Measurements from ENCODE around the gene PHF21B.

Gene PHF21B

DNA sequence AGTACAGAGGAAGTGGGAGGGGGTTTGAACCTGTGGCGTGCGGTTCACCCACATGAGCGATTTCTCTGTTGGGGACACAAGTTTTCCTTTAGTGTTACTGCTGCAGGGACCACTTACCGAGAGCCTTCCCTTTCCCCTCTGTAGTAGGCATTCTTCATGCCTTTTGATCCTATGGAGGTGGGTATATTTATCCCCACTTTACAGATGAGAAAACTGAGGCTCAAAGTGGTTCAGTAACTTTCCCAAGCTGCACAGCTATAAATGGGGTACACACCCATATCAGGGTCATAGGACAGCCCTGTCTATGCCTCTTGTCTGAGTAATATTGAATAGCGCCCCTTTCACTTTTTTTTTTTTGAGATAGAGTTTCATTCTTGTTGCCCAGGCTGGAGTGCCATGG lies 3.3 kb upstream of the PHF21B start:
- no peak for DNase-seq (ENCODE audit: low spot score)

DNA sequence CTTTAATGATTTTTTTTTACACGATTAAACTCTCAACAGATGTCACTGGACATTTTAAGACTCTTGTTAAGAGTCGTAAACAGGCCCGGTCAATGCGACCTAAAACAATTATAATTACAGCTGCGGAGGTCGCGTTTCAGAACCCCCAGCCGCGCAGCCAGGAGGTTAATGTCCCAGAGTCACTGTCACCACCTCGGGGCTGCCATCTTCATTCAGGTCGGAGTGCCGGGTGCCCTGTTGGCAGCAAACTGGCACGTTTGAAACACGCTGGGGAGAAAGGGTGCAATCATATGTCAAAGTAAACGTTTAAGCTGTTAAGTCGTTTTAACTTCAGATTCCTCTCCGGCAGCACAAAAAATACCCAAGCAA lies 711 bp upstream of the PHF21B start:
- no peak for DNase-seq (ENCODE audit: low spot score)

- DNase-seq (ENCODE audit: low spot score): no peak
Measured at GRCh38 chr22:45008751-45009605, 827 bp downstream of the PHF21B start.

DNA sequence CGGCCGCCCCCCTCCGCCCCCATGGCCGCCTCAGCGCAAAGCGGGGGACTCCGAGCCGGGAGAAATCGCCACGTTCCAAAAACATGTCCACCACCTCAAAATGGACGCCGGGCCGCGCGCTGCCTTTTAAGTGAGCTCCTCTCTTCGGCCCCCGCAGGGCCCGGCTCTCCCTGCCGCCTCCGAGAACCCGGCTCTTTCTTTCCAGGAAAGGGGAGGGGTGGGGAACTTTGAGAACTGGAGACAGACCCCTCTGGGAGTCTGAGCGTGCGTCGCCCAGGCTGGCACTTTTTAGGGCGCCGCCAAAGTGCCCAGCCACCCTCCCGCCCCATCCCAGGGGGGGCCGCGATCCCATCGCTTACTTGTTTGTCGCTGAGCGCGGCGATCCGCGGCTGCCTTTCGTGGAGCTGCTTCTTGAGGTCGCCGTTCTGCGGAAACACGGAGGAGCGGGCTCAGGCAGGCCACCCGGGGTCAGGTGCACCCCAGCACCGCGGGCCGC lies 1.6 kb downstream of the PHF21B start:
- DNase-seq (ENCODE audit: low spot score): no peak

DNA sequence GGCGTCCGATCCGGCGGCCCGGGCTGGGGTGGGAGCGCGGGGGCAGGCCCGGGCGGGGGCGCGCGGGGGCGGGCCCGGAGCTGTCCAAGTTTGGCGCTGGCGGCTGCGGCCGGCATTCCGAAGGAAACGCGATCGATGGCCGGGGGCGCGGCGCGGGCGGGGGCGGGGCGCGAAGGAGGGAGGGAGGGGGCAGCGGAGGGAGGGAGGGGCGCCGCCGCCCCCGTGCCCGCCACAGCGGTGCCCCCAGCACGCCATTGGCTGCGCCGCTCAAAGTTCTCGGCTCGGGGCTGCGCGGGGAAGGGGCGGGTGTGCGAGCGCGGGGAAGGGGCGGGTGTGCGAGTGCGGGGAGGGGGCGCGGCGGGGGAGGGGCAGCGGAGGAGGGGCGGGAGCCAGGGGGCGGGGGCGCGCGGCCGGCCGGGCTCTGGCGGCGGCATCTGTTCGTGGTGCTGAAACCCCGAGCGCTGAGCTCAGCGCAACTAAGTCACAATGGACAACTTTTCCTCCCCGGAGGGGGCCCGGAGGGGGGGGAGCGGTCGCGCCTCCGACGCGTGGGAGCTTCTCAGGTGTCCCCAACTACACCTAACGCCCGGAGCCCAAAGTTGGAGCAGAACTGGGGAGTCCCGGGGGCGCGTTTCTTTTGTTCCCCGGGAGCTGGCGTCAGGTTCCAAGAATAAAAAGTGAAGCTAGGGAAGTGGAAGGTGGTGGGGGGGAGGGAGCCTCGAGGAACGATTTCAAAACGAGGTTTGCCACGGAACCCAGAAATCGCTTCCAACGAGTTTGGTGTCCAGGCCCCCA lies 2.2 kb downstream of the PHF21B start:
- peak; percentile 39 for DNase-seq (ENCODE audit: low spot score)

- DNase-seq (ENCODE audit: low spot score): no peak
Measured at GRCh38 chr22:45006964-45007390, 2.8 kb downstream of the PHF21B start.

GRCh38 chr22:45006111-45006963 lies 3.5 kb downstream of the PHF21B start:
- peak; percentile 58 for DNase-seq (ENCODE audit: low spot score)

- no peak for DNase-seq (ENCODE audit: low spot score)
Measured at GRCh38 chr22:45001653-45002052, 8.2 kb downstream of the PHF21B start.

- DNase-seq (ENCODE audit: low spot score): no peak
Measured at GRCh38 chr22:45000330-45000729, 9.5 kb downstream of the PHF21B start.

- DNase-seq (ENCODE audit: low spot score): no peak
Measured at GRCh38 chr22:44999687-45000086, 10.1 kb downstream of the PHF21B start.

DNA sequence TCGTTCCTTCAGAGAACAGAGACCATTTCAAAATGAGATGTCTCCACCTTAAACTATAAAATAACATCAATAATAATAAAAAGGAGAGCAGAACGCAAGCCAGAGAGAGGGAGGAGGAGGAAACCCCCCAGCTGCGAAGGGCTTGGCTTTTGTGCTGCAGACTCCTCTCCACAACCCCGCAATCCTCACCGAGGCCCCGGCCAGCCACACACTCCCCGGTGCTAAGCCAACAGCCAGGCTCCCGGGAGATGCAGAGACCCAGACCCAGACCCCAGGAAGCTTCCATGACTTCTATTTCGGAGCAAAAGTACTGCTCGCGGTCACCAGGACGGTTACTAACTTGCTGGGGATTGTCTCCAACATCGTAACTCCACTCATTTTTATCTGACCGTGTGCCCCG lies 10.6 kb downstream of the PHF21B start:
- no peak for DNase-seq (ENCODE audit: low spot score)

DNA sequence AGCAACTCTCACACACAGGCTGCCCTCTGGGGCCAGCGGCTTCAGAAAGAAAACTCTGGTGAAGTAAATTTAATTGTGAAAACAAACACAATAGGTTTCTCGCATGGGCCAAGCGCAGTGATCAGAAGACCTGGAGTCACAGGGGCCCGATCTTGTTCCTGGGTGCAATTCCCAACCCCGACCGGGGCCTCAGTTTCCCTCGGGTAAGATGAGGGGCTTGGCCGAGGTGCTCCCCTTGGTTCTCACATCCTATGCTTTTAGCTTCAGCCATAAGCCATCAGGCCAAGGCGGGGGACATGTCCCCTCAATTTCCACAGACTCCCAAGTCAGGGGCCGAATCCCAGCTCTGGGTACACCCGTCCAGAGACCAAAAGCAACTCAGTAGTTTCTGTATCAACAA lies 11.5 kb downstream of the PHF21B start:
- DNase-seq (ENCODE audit: low spot score): no peak

DNA sequence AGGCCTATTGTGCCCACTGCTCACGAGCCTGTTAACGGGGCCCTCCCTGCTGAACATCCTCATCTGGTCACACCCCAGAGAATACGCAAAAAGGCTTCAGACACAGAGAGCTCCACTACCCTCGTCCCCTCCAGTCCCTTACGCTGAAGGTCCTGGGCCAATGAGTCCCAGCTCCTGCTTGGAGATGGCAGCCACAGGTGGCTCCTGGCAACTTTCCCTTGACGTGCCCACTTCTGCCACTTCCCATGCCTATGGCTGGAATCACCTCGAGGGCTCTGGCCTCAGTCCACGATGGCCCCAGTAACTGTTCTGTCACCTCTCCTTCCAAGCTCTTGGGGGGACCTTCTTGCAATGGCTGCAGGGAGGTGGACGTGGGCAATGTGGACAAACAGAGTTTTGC lies 12.7 kb downstream of the PHF21B start:
- DNase-seq (ENCODE audit: low spot score): no peak

- DNase-seq (ENCODE audit: low spot score): no peak
Measured at GRCh38 chr22:44996648-44997047, 13.2 kb downstream of the PHF21B start.

GRCh38 chr22:44996120-44996519 lies 13.7 kb downstream of the PHF21B start:
- DNase-seq (ENCODE audit: low spot score): no peak

DNA sequence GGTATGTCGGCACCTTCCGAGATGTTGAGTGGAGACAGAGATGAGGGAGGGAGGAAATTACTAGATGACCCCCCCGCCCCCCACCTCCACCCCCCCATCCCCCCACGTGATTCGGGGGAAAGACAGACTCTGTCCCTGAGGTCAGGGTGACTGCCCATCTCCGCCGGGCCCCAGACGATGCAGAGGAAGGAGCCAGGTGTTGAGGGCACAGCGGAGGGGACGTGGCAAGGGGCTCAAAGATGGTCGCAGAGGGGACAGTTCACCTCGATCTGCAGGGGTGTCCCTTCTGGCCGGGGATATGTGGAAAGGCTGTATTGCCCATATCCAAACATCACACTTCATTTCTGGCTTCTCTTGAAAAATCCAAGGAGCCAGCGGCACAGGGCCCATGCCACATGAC lies 14.1 kb downstream of the PHF21B start:
- no peak for DNase-seq (ENCODE audit: low spot score)

DNA sequence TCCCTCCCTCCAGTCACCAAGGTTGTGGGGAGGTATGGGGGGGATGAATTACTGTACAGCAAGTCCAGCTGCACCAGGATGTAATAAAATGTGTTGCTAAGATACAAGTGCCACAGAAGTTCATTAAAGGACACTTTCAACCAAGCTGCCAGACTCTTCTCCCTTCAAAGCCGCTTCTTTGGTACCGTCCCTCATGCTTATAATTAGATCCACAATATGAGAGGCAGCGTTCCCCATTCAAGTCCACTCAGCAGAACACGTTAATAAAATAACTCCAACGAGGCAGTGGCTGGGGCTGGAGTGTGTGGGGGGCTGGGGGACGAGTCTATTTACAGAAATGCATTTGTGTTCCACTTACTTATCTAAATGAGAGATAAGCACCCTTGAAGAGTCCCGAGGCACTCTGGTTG lies 14.7 kb downstream of the PHF21B start:
- no peak for DNase-seq (ENCODE audit: low spot score)

- no peak for DNase-seq (ENCODE audit: low spot score)
Measured at GRCh38 chr22:44994399-44995104, 15.3 kb downstream of the PHF21B start.

DNA sequence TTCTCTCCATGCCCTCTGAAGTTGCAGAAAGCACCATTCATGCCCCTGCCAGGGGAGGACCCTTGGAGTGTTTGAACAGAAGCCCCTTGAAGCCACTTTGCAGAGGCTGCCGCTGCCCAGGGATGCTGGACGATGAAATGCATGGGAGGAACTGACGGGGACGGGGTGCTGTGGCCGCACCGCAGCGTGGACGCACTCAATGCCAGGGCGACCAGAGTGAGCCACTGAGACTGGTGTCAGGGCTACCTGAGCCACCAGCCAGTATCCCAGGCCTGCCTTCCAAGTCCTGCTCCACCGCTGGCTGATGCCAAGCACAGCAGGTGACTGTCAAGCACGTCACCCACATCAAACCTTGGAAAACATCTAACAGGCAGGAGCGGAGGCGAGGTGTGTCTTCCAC lies 17.6 kb downstream of the PHF21B start:
- DNase-seq (ENCODE audit: low spot score): no peak

GRCh38 chr22:44991218-44991617 lies 18.6 kb downstream of the PHF21B start:
- no peak for DNase-seq (ENCODE audit: low spot score)

DNA sequence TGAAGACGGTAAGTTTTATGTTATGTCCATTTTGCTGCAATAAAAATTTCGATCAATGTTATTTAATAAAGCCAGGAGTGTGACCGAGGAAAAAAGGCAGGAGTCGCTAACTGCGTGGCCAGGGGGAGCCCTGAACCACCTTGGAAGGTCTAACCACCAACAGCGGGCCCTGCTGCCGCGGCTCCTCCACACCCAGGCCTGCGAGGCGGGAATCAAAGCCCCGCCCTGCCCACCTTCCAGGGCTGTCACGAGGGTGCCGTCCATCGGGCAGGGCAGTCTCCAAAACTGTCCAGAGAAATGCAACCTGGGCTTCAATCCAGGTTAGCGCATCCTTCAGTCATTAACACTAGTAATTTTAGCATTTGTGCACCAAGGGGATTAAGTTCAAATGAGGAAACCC lies 19.0 kb downstream of the PHF21B start:
- DNase-seq (ENCODE audit: low spot score): no peak

- DNase-seq (ENCODE audit: low spot score): no peak
Measured at GRCh38 chr22:44990328-44990727, 19.5 kb downstream of the PHF21B start.

Measured in COLO829 (cell line).